ENCODE results near the gene CEP295NL. TPM values are rescaled to one million over a fixed set of nuclear protein-coding genes. Genes with fewer than 3 reads are reported as not detected.

CEP295NL gene
- total and polyA plus RNA-seq, 2 of the 13 experiments (the other 11 are each of a cell fraction or from before 2014, with no cell fraction given), result not detected

DNA sequence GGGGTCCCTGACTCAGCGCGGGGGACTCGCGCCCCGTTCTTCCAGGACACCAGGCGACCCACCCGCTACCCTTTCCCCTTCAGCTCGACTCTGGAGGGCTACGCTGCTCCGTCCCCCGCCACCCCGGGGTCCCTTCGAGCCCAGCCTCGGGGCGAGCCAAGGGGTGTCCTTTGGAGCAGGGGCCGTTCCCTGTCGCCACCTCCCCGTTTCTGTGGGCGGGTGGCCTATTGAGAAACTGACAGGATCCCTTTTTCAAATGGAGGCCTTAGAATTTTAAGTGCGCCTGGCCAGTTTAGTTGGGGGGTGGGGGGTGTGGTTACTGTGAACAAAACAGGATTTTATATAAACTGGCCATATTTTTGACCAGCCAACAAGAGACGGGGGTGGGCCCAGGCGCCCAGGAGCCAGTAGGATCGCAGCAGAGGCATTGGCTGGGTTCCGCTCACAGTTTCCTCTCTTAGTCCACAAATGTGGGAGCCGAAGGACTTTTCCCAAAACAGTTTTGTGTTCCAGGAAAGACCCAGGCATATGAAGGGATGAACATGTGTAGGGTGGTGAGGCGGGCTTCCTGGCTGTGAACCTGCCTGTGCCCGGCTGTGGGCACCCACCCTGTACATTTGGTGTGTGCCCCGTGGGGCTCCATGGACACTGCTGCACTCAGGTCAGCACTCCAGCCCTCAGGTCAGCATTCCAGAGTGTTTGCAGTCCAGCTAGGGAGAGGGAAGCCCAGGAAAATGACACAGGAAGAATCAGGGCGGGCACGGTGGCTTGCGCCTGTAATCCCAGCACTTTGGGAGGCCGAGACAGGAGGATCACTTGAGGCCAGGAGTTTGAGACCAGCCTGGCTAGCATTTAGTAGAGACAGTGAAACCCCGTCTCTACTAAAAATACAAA, 22.9 kb upstream of the CEP295NL start (continued):
- TF ChIP-seq ZC3H13 (CRISPR knock-in tag; IDR thresholded peaks at IDR 0.05) (no peak), SMAD1 (CRISPR knock-in tag; IDR thresholded peaks at IDR 0.05; ENCODE audit: borderline replicate concordance, low read depth) (0 out of 2 replicates have a peak, but pooled peaks have one; percentile 47), ZNF652 (CRISPR knock-in tag; IDR thresholded peaks at IDR 0.05; ENCODE audit: borderline replicate concordance, low read depth) (no peak), PAWR (CRISPR knock-in tag; IDR thresholded peaks at IDR 0.05; ENCODE audit: borderline replicate concordance) (no peak), HNRNPK (IDR thresholded peaks at IDR 0.05; ENCODE audit: low read depth, low read length, poor library complexity, severe bottlenecking) (no peak), TSC22D2 (CRISPR knock-in tag; IDR thresholded peaks at IDR 0.05; ENCODE audit: borderline replicate concordance) (no peak)
- TF ChIP-seq, protein P1, sequence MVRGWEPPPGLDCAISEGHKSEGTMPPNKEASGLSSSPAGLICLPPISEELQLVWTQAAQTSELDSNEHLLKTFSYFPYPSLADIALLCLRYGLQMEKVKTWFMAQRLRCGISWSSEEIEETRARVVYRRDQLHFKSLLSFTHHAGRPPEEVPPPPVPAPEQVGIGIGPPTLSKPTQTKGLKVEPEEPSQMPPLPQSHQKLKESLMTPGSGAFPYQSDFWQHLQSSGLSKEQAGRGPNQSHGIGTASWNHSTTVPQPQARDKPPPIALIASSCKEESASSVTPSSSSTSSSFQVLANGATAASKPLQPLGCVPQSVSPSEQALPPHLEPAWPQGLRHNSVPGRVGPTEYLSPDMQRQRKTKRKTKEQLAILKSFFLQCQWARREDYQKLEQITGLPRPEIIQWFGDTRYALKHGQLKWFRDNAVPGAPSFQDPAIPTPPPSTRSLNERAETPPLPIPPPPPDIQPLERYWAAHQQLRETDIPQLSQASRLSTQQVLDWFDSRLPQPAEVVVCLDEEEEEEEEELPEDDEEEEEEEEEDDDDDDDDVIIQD (CRISPR knock-in tag; IDR thresholded peaks at IDR 0.05; ENCODE audit: low read depth), result no peak
- TF ChIP-seq, protein P2, sequence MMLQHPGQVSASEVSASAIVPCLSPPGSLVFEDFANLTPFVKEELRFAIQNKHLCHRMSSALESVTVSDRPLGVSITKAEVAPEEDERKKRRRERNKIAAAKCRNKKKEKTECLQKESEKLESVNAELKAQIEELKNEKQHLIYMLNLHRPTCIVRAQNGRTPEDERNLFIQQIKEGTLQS (CRISPR knock-in tag; IDR thresholded peaks at IDR 0.05), result no peak
- TF ChIP-seq, protein P3, sequence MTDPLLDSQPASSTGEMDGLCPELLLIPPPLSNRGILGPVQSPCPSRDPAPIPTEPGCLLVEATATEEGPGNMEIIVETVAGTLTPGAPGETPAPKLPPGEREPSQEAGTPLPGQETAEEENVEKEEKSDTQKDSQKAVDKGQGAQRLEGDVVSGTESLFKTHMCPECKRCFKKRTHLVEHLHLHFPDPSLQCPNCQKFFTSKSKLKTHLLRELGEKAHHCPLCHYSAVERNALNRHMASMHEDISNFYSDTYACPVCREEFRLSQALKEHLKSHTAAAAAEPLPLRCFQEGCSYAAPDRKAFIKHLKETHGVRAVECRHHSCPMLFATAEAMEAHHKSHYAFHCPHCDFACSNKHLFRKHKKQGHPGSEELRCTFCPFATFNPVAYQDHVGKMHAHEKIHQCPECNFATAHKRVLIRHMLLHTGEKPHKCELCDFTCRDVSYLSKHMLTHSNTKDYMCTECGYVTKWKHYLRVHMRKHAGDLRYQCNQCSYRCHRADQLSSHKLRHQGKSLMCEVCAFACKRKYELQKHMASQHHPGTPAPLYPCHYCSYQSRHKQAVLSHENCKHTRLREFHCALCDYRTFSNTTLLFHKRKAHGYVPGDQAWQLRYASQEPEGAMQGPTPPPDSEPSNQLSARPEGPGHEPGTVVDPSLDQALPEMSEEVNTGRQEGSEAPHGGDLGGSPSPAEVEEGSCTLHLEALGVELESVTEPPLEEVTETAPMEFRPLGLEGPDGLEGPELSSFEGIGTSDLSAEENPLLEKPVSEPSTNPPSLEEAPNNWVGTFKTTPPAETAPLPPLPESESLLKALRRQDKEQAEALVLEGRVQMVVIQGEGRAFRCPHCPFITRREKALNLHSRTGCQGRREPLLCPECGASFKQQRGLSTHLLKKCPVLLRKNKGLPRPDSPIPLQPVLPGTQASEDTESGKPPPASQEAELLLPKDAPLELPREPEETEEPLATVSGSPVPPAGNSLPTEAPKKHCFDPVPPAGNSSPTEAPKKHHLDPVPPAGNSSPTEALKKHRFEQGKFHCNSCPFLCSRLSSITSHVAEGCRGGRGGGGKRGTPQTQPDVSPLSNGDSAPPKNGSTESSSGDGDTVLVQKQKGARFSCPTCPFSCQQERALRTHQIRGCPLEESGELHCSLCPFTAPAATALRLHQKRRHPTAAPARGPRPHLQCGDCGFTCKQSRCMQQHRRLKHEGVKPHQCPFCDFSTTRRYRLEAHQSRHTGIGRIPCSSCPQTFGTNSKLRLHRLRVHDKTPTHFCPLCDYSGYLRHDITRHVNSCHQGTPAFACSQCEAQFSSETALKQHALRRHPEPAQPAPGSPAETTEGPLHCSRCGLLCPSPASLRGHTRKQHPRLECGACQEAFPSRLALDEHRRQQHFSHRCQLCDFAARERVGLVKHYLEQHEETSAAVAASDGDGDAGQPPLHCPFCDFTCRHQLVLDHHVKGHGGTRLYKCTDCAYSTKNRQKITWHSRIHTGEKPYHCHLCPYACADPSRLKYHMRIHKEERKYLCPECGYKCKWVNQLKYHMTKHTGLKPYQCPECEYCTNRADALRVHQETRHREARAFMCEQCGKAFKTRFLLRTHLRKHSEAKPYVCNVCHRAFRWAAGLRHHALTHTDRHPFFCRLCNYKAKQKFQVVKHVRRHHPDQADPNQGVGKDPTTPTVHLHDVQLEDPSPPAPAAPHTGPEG (CRISPR knock-in tag; IDR thresholded peaks at IDR 0.05), result no peak

Data from HepG2 (cell line).